IMR-90 (cell line): ENCODE measurements around the gene PSMA6. TPM values are rescaled to one million over a fixed set of nuclear protein-coding genes. Genes with fewer than 3 reads are reported as not detected.

Experiments used
- ATAC-seq: fragments of 200-7000 bp; cut with Tn5 transposase; 2 replicates; pipeline ENCODE4 v1.9.1; 2020; ENCODE audit warnings: low read depth, mild to moderate bottlenecking, moderate library complexity
- BruUV-seq: library from RNA; stranded (reverse); fragments of 400-500 nt; replicated peaks from 2 replicates; lab custom pipeline; 2021; lab: Mats Ljungman, UMichigan
- CTCF ChIA-PET: fragments of 300-600 bp; formaldehyde crosslinking; extraction: SDS; loops from one replicate; lab custom pipeline; 2021; ENCODE audit warnings: antibody characterized with exemption; lab: Yijun Ruan, JAX
- POLR2A ChIA-PET: fragments of 300-600 bp; sonication (Branson Sonifier 250); formaldehyde crosslinking; loops from one replicate; lab custom pipeline; 2022; ENCODE audit warnings: antibody characterized with exemption; ENCODE audit not compliant: unreplicated experiment; lab: Charles Lee
- DNase-seq: peaks from one replicate; pipeline ENCODE4 v3.0.0; 2013
- H2AFZ ChIP-seq: replicated peaks from 2 replicates; pipeline ENCODE3; 2013; ENCODE audit warnings: low read length, mild to moderate bottlenecking; ENCODE audit not compliant: poor library complexity
- H2AK5ac ChIP-seq: 2 replicates; pipeline ENCODE4 v1.6.1; 2013; ENCODE audit warnings: low read depth, low read length, inconsistent platforms
- H2AK9ac ChIP-seq: replicated peaks from 2 replicates; pipeline ENCODE3; 2013; ENCODE audit warnings: mild to moderate bottlenecking, low read depth, low read length, moderate library complexity; ENCODE audit not compliant: poor library complexity
- H2BK120ac ChIP-seq: 2 replicates; pipeline ENCODE4 v1.6.1; 2013; ENCODE audit warnings: low read depth, low read length, inconsistent platforms
- H2BK15ac ChIP-seq: 3 replicates; pipeline ENCODE4 v1.6.1; 2013; ENCODE audit warnings: low read depth, low read length, inconsistent platforms
- H2BK20ac ChIP-seq: 2 replicates; pipeline ENCODE4 v1.6.1; 2013; ENCODE audit warnings: low read depth, mild to moderate bottlenecking, inconsistent platforms, low read length, moderate library complexity
- H2BK5ac ChIP-seq: 2 replicates; pipeline ENCODE4 v1.6.1; 2013; ENCODE audit warnings: mild to moderate bottlenecking, low read depth, low read length, inconsistent platforms; ENCODE audit not compliant: poor library complexity, severe bottlenecking
- H3K14ac ChIP-seq: replicated peaks from 2 replicates; pipeline ENCODE4 v1.6.1; 2013; ENCODE audit warnings: low read depth, low read length, inconsistent platforms
- H3K18ac ChIP-seq: 2 replicates; pipeline ENCODE4 v1.6.1; 2013; ENCODE audit warnings: low read depth, low read length, control low read depth
- H3K23ac ChIP-seq: 2 replicates; pipeline ENCODE4 v1.6.1; 2013; ENCODE audit warnings: low read depth, low read length, inconsistent platforms
- H3K27ac ChIP-seq: 2 replicates; pipeline ENCODE4 v1.5.1; 2013; ENCODE audit warnings: mild to moderate bottlenecking, control low read depth, low read length; ENCODE audit not compliant: insufficient read depth
- H3K27me3 ChIP-seq: 2 replicates; pipeline ENCODE4 v1.6.1; 2013; ENCODE audit warnings: low read length; ENCODE audit not compliant: control insufficient read depth, insufficient read depth
- H3K36me3 ChIP-seq: 2 replicates; pipeline ENCODE4 v1.6.1; 2013; ENCODE audit warnings: low read length, mixed read lengths; ENCODE audit not compliant: control insufficient read depth, insufficient read depth
- H3K4ac ChIP-seq: 2 replicates; pipeline ENCODE4 v1.6.1; 2013; ENCODE audit warnings: low read depth, low read length, inconsistent platforms
- H3K4me1 ChIP-seq: 2 replicates; pipeline ENCODE4 v1.6.1; 2013; ENCODE audit warnings: low read length, mixed read lengths; ENCODE audit not compliant: control insufficient read depth, insufficient read depth
- H3K4me2 ChIP-seq: 2 replicates; pipeline ENCODE4 v1.6.1; 2013; ENCODE audit warnings: low read depth, mild to moderate bottlenecking, control low read depth, low read length, moderate library complexity
- H3K4me3 ChIP-seq: 2 replicates; pipeline ENCODE4 v1.5.1; 2013; ENCODE audit warnings: low read depth, mild to moderate bottlenecking, control low read depth, low read length, moderate library complexity; ENCODE audit not compliant: insufficient read depth
- H3K56ac ChIP-seq: 2 replicates; pipeline ENCODE4 v1.6.1; 2013; ENCODE audit warnings: low read length, inconsistent platforms; ENCODE audit not compliant: insufficient read depth; ENCODE audit errors: extremely low read depth
- H3K79me1 ChIP-seq, 2 experiments: 2 replicates each; pipeline ENCODE4 v1.6.1; 2013; ENCODE audit warnings: low read length in 2 of 2, inconsistent platforms in 1 of 2, low read depth in 1 of 2
- H3K9ac ChIP-seq: 2 replicates; pipeline ENCODE4 v1.6.1; 2013; ENCODE audit warnings: low read depth, low read length, control low read depth
- H3K9me1 ChIP-seq: 2 replicates; pipeline ENCODE4 v1.6.1; 2013; ENCODE audit warnings: low read length, inconsistent platforms; ENCODE audit not compliant: insufficient read depth
- H3K9me3 ChIP-seq: 2 replicates; pipeline ENCODE4 v1.6.1; 2013; ENCODE audit warnings: low read length; ENCODE audit not compliant: control insufficient read depth, insufficient read depth
- H4K20me1 ChIP-seq: 2 replicates; pipeline ENCODE4 v1.6.1; 2013; ENCODE audit warnings: low read length, inconsistent platforms; ENCODE audit not compliant: insufficient read depth
- H4K5ac ChIP-seq: 2 replicates; pipeline ENCODE4 v1.6.1; 2013; ENCODE audit warnings: mild to moderate bottlenecking, low read depth, low read length, control low read depth
- H4K8ac ChIP-seq, 2 experiments: 2 replicates each; pipeline ENCODE4 v1.6.1; 2013; ENCODE audit warnings: low read depth in 2 of 2, low read length in 2 of 2, control low read depth in 1 of 2, inconsistent platforms in 1 of 2
- H4K91ac ChIP-seq: 2 replicates; pipeline ENCODE4 v1.6.1; 2013; ENCODE audit warnings: low read depth, low read length, inconsistent platforms; ENCODE audit not compliant: insufficient read depth
- BHLHE40 ChIP-seq: fragments of 150-350 bp; IDR thresholded peaks from 2 replicates; pipeline ENCODE4 v1.6.1; 2016; ENCODE audit warnings: mild to moderate bottlenecking, low read depth, low read length
- CEBPB ChIP-seq: IDR thresholded peaks from 2 replicates; pipeline ENCODE4 v1.6.1; 2012; ENCODE audit warnings: low read depth, low read length, improper control_type of control experiment
- CHD1 ChIP-seq: IDR thresholded peaks from 2 replicates; pipeline ENCODE4 v1.6.1; 2012; ENCODE audit warnings: low read depth, low read length, improper control_type of control experiment
- FOS ChIP-seq: fragments of 150-350 bp; IDR thresholded peaks from 2 replicates; pipeline ENCODE4 v1.6.1; 2016; ENCODE audit warnings: low read depth, low read length
- MAFK ChIP-seq: IDR thresholded peaks from 2 replicates; pipeline ENCODE4 v1.6.1; 2012; ENCODE audit warnings: low read depth, low read length, improper control_type of control experiment
- MAZ ChIP-seq: IDR thresholded peaks from 2 replicates; pipeline ENCODE4 v1.6.1; 2012; ENCODE audit warnings: low read depth, mild to moderate bottlenecking, low read length, improper control_type of control experiment, moderate library complexity, borderline replicate concordance
- MXI1 ChIP-seq: IDR thresholded peaks from 2 replicates; pipeline ENCODE4 v1.6.1; 2012; ENCODE audit warnings: low read depth, mild to moderate bottlenecking, low read length, moderate library complexity, borderline replicate concordance
- NFE2L2 ChIP-seq: fragments of 150-350 bp; IDR thresholded peaks from 2 replicates; pipeline ENCODE4 v1.6.1; 2016; ENCODE audit warnings: low read depth, mild to moderate bottlenecking, low read length
- POLR2A ChIP-seq: IDR thresholded peaks from 2 replicates; pipeline ENCODE4 v1.6.1; 2012; ENCODE audit warnings: mild to moderate bottlenecking, low read depth, low read length
- RAD21 ChIP-seq: IDR thresholded peaks from 2 replicates; pipeline ENCODE4 v1.6.1; 2012; ENCODE audit warnings: low read length, improper control_type of control experiment
- RCOR1 ChIP-seq: IDR thresholded peaks from 2 replicates; pipeline ENCODE4 v1.6.1; 2012; ENCODE audit warnings: mild to moderate bottlenecking, low read length, improper control_type of control experiment; ENCODE audit not compliant: insufficient replicate concordance
- RFX5 ChIP-seq: IDR thresholded peaks from 2 replicates; pipeline ENCODE4 v1.8.0; 2012; ENCODE audit warnings: low read depth, mild to moderate bottlenecking, low read length, moderate library complexity
- SMC3 ChIP-seq: fragments of 150-350 bp; IDR thresholded peaks from 2 replicates; pipeline ENCODE4 v1.6.1; 2016; ENCODE audit warnings: low read depth, mild to moderate bottlenecking, antibody characterized with exemption, low read length, moderate library complexity
- WGBS, 2 experiments: methylation state at CpG; one replicate each; pipeline versions ENCODE4 v1.1.5 to v1.1.7; 2013; ENCODE audit warnings: missing lambda C conversion rate in 2 of 2; ENCODE audit not compliant: insufficient read length in 1 of 2; ENCODE audit errors: extremely low coverage in 2 of 2; 5-methylcytosine and 5-hydroxymethylcytosine counted together
- dilution Hi-C: fragments of 300-500 bp; cut with HindIII; formaldehyde crosslinking; loops from one replicate; pipeline ENCODE4 v1.14.3; 2018; ENCODE audit warnings: low sequenced_read_pairs; ENCODE audit not compliant: unreplicated experiment
- in situ Hi-C: fragments of 300-500 bp; cut with MboI; formaldehyde crosslinking; loops from 3 replicates; pipeline ENCODE4 v1.14.3; 2019; ENCODE audit warnings: low sequenced_read_pairs, inconsistent platforms, mixed read lengths
- intact Hi-C: fragments of 100-400 bp; cut with micrococcal nuclease; formaldehyde crosslinking; loops from 2 replicates; pipeline ENCODE4 v1.10.0; 2022
- polyA plus RNA-seq, 3 experiments: library from polyadenylated mRNA; depleted of rRNA; stranded (reverse); fragments of >200 nt; gene quantifications; 2 replicates each; pipeline ENCODE4 v1.2.3, GENCODE V29; 2012; ENCODE audit warnings: low replicate concordance in 1 of 3
- total RNA-seq: library from RNA; depleted of rRNA; stranded (reverse); fragments of >200 nt; gene quantifications from 2 replicates; pipeline ENCODE4 v1.2.3, GENCODE V29; 2012
- TF ChIP-seq, protein P1 (sequence below): fragments of 150-350 bp; IDR thresholded peaks from 2 replicates; pipeline ENCODE4 v1.6.1; 2017; ENCODE audit warnings: mild to moderate bottlenecking, antibody characterized with exemption, low read length, low read depth
- TF ChIP-seq, protein P2 (sequence below): conservative IDR thresholded peaks from 2 replicates; pipeline ENCODE4 v1.5.1; 2012; ENCODE audit warnings: mild to moderate bottlenecking, low read depth, low read length, improper control_type of control experiment
- TF ChIP-seq, protein P3 (sequence below): fragments of 150-350 bp; IDR thresholded peaks from 2 replicates; pipeline ENCODE4 v1.6.1; 2016; ENCODE audit warnings: low read depth, mild to moderate bottlenecking, low read length, moderate library complexity, borderline replicate concordance

PSMA6 gene
- total and polyA plus RNA-seq, 2 of the 4 experiments (the other 2 are of a cell fraction) = 184 to 530 TPM

DNA sequence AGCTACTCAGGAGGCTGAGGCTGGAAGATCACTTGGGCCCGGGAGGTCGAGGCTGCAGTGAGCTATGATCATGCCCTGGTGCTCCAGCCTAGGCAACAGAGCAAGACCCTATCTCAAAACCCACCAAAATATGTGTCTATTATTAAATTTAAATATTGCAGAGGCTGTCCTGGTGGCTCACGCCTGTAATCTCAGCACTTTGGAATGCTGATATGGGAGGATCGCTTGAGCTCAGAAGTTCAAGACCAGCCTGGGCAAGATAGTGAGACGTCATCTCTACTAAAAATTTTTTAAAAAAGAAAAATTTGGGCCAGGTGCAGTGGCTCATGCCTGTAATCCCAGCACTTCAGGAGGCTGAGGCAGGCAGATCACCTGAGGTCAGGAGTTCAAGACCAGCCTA is 13.9 kb downstream of the PSMA6 start:
- Histone ChIP-seq H3K27me3 (no peaks in the 10 kb centered on the region), H3K4me2 (no peak overlapping the region), H3K9me3 (no peaks in the 10 kb centered on the region), H3K79me1 (peaks cover 13 to 37% of the 10 kb centered on the region in 2 experiments; a peak in 3 of 4 replicates), H3K9ac (no peak overlapping the region), H3K4me1 (no peaks in the 10 kb centered on the region), H3K36me3 (peaks cover 18% of the 10 kb centered on the region), H4K91ac (no peak overlapping the region), H3K14ac (no peak overlapping the region), H3K18ac (no peak overlapping the region), H2BK5ac (no peak overlapping the region), H4K8ac (no peak overlapping the region), H3K56ac (no peak overlapping the region), H3K4me3 (no peak overlapping the region), H2AK9ac (no peak overlapping the region), H3K4ac (no peak overlapping the region), H4K5ac (no peak overlapping the region), H2BK20ac (no peak overlapping the region), H2AFZ (no peak overlapping the region), H3K23ac (no peak overlapping the region), H2BK120ac (no peak overlapping the region), H2AK5ac (no peak overlapping the region), H3K27ac (no peak overlapping the region), H2BK15ac (no peak overlapping the region), H4K20me1 (peaks cover 50% of the 10 kb centered on the region), H3K9me1 (no peaks in the 10 kb centered on the region)
- no peak for DNase-seq
- in situ Hi-C loops = no loop called here
- dilution Hi-C loops = no loop called here
- BruUV-seq = no TSS peak
- POLR2A ChIA-PET = no interaction called here
- no CpG with 5 or more reads among the region's 5 CpGs for WGBS, 2 experiments
- no peak for ATAC-seq
- TF ChIP-seq FOS (no peak), CEBPB (no peak), MAFK (no peak), NFE2L2 (no peak), RAD21 (no peak), CHD1 (no peak), MAZ (no peak), RCOR1 (no peak), SMC3 (no peak), POLR2A (no peak), RFX5 (no peak), BHLHE40 (no peak), MXI1 (no peak)
- TF ChIP-seq, protein P1, sequence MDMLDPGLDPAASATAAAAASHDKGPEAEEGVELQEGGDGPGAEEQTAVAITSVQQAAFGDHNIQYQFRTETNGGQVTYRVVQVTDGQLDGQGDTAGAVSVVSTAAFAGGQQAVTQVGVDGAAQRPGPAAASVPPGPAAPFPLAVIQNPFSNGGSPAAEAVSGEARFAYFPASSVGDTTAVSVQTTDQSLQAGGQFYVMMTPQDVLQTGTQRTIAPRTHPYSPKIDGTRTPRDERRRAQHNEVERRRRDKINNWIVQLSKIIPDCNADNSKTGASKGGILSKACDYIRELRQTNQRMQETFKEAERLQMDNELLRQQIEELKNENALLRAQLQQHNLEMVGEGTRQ = no peak
- TF ChIP-seq, protein P2, sequence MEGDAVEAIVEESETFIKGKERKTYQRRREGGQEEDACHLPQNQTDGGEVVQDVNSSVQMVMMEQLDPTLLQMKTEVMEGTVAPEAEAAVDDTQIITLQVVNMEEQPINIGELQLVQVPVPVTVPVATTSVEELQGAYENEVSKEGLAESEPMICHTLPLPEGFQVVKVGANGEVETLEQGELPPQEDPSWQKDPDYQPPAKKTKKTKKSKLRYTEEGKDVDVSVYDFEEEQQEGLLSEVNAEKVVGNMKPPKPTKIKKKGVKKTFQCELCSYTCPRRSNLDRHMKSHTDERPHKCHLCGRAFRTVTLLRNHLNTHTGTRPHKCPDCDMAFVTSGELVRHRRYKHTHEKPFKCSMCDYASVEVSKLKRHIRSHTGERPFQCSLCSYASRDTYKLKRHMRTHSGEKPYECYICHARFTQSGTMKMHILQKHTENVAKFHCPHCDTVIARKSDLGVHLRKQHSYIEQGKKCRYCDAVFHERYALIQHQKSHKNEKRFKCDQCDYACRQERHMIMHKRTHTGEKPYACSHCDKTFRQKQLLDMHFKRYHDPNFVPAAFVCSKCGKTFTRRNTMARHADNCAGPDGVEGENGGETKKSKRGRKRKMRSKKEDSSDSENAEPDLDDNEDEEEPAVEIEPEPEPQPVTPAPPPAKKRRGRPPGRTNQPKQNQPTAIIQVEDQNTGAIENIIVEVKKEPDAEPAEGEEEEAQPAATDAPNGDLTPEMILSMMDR = no peak
- TF ChIP-seq, protein P3, sequence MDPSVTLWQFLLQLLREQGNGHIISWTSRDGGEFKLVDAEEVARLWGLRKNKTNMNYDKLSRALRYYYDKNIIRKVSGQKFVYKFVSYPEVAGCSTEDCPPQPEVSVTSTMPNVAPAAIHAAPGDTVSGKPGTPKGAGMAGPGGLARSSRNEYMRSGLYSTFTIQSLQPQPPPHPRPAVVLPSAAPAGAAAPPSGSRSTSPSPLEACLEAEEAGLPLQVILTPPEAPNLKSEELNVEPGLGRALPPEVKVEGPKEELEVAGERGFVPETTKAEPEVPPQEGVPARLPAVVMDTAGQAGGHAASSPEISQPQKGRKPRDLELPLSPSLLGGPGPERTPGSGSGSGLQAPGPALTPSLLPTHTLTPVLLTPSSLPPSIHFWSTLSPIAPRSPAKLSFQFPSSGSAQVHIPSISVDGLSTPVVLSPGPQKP = no peak
- intact Hi-C loops = loop anchor here (5.0 kb wide), 1 partner anchor 96 kb away; the partner anchor contains the start of gene NFKBIA
- CTCF ChIA-PET = no interaction called here
